GM19324 (cell line): Measurements from ENCODE around the gene L3MBTL1.

Experiments used
- ATAC-seq: cut with Tn5 transposase; IDR thresholded peaks from one replicate; pipeline ENCODE4 v1.9.1; 2021; ENCODE audit warnings: mild to moderate bottlenecking, moderate library complexity; ENCODE audit not compliant: unreplicated experiment, low FRiP score

L3MBTL1 gene

DNA sequence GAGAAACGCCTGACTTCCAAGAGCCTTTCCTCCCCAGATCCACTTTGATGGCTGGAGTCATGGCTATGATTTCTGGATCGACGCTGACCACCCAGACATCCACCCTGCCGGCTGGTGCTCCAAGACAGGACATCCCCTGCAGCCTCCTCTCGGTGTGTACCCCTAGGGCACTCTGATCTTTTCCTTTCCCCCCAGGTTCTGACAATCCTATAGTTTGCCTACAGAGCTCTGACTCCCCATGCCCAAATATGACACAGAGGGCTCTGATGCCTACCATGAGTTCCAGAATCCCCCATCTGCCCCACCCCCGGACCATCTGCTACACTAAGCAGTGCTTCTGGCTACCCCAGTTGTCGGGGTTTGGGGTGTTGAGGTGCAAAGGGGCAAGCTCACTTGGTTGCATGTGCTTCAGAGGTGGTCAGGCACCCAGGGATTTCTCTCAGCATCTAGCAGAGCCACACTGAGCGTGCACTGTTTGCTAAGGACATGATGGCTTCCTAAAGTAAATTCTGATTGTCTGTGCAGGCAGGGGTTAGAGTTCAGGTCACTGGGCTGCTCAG, 27.4 kb downstream of the L3MBTL1 start:
- no peak for ATAC-seq

GRCh38 chr20:43535370-43536004, 28.0 kb downstream of the L3MBTL1 start:
- no peak for ATAC-seq

DNA sequence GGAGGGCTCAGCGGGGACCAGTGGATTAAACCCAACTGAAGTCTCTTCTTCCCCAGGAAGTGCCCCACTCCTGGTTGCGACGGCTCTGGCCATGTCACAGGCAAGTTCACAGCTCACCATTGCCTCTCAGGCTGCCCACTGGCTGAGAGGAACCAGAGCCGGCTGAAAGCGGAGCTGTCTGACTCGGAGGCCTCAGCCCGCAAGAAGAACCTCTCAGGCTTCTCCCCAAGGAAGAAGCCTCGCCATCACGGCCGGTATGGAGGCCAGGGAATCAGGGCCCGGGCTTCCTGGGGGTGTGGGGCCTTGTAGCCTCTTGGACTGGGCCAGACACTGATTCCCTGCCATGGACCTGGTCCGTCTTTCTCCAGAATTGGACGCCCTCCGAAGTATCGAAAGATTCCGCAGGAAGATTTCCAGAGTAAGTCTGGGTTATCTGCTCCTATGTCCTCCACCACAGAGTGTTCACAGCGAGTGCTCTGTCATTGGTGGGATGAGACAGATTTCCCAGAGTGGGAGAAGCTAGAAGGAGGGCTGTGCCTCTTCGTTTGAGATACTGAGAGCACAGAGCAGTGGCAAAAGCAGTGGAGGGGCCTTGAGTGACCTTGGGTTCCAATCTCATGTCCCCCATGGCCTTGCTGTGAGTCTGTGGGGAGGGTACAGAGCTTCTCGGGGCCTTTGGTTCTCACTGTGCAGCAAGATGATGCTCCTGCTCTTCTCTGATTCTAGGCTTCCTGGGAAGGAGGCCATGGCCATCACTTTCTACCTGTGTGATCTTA, 28.7 kb downstream of the L3MBTL1 start:
- no peak for ATAC-seq

GRCh38 chr20:43536817-43537440, 29.4 kb downstream of the L3MBTL1 start:
- ATAC-seq: no peak

DNA sequence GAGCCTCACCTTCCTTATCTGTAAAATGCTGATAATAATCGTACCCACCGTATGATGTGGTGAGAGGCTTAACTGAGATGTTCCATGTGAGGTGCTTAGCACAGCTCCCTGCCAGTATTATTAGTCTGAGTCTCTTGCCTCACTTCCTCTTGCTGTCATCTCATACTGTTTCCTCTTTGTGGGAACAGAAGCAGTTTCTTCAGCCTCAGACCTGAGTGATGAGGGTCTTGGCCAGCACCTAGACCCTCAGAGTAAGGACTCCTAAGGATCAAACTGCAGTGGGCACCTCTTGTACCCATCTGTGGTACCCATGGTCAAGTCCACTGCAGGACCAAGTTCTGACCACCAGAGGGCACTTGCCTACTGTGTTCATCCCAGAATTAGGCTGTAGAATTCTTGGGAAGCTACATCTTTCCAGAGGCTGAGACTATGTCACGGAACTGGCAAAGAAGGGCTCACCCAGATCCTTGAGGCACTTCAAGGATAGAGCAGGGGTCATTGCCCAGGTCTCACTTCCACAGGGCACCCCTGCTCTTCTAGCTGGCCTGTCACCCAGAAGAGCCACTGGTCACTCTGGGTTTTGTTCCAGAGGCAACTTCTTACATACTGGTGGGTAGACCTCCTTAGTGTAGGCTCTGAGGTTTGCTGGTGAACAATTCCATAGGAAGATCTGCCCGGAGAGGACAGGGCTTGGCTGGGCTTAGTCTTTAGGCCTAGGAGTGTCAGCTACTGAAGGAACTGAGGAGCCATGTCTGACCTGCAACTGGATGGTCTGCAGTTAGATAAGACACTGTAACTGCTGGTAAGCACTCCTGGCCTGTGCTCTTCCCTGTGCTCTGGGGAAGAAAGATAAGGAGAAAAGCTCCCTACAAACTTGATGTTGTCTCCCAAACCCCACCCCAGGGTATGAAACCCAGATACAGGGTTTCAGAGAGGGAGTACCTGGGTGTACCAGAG, 30.7 kb downstream of the L3MBTL1 start:
- ATAC-seq: no peak

DNA sequence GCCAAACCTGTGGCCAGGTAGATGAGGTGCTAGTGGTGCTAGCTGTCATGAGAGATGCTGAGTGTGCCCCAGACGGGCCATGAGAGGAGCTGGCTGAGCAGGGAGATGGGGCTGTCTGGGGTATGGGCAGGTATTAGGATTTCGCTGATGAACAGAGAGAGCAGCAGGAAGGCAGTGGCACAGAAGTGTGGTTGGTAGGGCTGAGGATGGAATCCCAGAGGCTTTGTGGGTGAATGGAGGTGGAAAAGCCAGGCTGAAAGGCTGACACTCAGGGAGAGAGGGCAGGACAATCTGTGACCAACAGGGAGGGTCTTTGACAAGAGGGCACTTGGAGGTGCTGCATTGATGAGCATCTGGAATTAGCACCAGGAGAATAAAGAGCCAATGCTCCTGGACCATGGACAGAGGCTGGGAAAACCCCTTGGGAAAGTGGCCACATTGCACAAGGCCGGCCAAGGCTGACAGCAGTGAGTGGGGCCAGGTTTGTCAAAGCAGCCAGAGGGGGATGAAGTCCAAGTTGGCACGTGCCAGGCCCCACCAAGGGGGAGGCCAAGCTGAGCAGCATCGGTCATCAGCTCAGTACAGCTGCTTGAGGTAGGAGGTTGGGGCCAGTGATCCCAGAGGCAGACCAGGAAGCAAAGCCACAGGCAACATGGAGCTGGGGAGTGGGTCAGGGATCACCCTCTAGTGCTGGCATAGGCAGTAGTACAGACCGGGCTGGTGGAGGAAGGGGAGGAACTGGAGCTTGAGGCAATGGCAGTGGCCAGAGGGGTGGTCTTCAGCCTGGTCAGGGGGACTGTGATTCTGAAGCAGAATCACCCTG, 31.6 kb downstream of the L3MBTL1 start:
- ATAC-seq: no peak

GRCh38 chr20:43539975-43540672, 32.6 kb downstream of the L3MBTL1 start:
- ATAC-seq: no peak

GRCh38 chr20:43540673-43541060, 33.2 kb downstream of the L3MBTL1 start:
- no peak for ATAC-seq

DNA sequence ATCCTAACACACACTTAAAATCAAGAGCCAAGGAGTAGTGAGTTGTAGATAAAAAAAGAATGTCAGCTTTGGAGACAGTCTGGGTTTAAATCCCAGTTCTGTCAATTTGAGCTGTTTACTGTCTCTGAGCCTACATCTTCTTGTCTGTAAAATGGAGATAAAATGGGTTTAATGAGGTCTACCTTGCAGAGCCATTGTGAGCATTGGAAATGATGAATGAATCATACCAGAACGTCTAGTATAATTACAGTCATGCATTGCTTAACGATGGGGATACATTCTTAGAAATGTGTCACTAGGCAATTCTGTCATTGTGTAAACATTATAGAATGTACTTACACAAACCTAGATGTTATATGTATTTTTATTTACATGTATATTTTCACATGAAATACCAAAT, 33.7 kb downstream of the L3MBTL1 start:
- no peak for ATAC-seq

- no peak for ATAC-seq
These were observed 34.7 kb downstream of the L3MBTL1 start for GRCh38 chr20:43542161-43542560.

DNA sequence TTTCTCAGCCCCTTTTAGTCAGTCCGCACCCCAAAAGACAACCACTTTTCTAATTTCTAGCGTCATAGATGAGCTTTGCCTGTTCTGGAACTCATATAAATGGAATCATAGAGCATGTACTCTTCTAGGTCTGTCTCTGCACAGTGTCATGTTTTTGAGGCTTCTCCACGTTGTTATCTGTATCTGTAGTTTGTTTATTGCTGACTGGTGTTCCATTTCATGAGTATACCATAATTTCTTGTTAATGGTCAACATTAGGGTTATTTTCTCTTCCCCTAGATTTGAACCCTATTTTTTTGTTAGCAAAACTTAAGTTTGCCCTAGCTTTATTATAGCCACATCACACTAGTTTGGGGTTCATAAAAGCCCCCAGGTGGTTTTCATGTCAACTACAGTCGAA, 35.2 kb downstream of the L3MBTL1 start:
- no peak for ATAC-seq

- no peak for ATAC-seq
These were observed 35.6 kb downstream of the L3MBTL1 start for GRCh38 chr20:43543138-43543537.

DNA sequence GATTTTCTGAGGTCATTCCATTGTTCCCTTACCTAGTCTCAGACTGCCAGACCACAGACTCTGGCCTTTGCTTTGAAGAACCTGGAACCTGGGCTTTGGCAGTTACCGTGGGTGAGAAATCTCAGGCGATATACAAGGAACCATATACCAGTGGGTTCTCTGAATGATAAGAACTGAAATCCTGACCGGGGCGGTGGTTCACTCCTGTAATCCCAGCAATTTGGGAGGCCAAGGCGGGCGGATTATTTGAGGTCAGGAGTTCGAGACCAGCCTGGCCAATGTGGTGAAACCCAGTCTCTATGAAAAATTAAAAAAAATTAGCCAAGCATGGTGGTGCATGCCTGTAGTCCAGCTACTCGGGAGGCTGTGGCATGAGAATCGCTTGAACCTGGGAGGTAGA, 37.0 kb downstream of the L3MBTL1 start:
- no peak for ATAC-seq

DNA sequence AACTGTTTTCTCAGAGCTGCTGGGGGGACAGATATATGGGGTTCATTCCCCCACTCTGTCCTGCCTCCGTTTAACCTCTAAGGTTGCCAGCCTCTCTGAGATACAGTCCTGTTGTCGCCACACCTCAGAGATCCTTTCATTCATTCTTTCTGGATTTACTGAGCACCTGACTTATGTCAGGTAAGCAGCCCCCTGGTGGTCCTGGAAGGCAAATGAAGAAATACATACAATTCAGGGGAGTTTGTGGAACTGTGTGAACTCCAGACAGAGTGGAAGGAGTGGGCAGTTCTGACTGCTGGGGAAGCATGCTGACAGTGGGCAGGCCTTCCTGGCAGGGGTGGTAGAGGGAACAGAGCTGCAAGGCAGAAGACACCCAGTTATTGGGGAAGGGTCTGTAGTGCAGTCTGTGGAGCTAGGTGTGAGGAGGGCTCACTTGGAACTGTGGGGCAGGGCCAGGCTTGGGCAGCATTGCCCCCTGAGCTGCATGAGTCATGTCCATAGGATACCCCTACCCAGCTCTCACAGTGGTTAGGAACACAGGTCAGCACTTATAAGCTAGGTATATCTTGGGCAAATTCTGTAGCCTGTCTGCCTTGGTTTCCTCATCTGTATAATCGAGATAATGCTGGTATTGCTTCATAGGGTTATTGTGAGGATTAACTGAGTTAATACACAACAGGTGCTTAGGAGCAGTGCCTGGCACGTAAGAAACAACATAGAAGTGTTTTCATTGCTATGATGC, 38.5 kb downstream of the L3MBTL1 start:
- no peak for ATAC-seq

DNA sequence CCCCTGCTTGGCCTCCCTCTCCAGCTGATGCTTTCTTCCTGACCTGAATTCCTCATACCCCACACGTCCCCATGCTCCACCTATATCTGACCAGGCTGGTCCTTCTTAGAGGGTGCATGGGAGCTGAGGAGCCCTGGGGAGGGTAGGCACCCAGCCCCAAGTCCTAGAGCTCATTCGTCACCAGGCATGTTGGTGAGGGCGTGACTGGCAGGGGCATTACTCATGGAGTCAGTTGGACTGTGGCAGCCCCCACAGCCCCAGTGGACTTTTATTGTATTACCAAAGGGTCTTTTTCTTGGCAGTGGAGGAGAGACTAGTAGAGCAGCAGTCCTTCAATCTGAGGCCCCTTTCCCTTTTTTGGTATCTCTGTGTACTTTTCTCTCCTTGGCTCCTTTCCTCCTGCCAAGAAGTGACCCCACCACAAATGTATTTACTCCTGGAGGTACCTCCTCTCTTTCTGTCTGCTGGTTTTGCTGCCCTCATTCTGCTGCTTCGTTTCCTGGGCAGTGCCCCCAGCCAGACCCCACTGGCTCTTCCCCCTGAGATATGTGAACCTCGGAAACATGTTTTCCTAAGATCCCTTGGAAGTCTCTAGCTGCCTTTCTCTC, 40.9 kb downstream of the L3MBTL1 start:
- no peak for ATAC-seq

GRCh38 chr20:43549416-43550065, 42.0 kb downstream of the L3MBTL1 start:
- no peak for ATAC-seq

DNA sequence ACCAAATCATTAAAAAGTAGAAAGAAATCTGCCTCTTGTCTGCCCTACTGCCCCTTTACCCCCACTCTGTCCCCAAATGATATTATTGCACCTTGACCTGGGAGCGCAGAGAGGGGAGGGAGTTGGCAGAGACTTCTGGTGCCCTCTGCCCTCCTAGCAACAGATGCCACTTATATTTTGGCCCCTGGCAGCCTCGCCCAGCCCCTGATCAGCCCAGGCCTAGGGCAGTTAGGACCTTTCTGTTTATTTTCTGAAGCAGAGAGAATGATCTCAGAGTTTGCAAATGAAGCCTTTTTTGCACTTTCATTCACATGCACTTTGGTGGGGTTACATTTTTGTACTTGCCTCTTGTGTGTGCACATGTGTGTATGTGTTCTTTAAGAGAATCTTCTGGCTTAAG, 43.0 kb downstream of the L3MBTL1 start:
- ATAC-seq: no peak
